GM12878 (cell line): ENCODE data around the gene ADM.

Experiments
- CREM ChIP-seq: IDR thresholded peaks from 2 replicates; pipeline ENCODE4 v1.6.1; 2014; ENCODE audit warnings: antibody characterized with exemption, low read depth
- EP300 ChIP-seq, 2 experiments: fragments of 150-350 bp in 1 of 2; IDR thresholded peaks; 2 replicates each; pipeline ENCODE4 v1.6.1; 2011 to 2012; ENCODE audit warnings: low read depth in 2 of 2, low read length in 2 of 2, borderline replicate concordance in 1 of 2, improper control_type of control experiment in 1 of 2, inconsistent platforms in 1 of 2; ENCODE audit not compliant: control insufficient read depth in 1 of 2
- JUND ChIP-seq: IDR thresholded peaks from 2 replicates; pipeline ENCODE4 v1.6.1; 2012; ENCODE audit warnings: low read depth, mild to moderate bottlenecking, low read length, improper control_type of control experiment, moderate library complexity

- no peak for TF ChIP-seq CREM
- TF ChIP-seq EP300 (IDR thresholded peaks at IDR 0.05; ENCODE audit: borderline replicate concordance in 1 of 2, control insufficient read depth in 1 of 2, low read depth in 2 of 2, low read length in 2 of 2) = no peak
- TF ChIP-seq JUND = no peak
Measured at GRCh38 chr11:10328314-10329098, 23.6 kb downstream of the ADM start.
